22Rv1 (cell line): Measurements from ENCODE around the gene POLK.
A peak's percentile ranks its signal among the peaks of the same experiment; 100 is the strongest.

ENCODE experiments used
- H3K27ac ChIP-seq: fragments of 450-650 bp; 2 replicates; pipeline ENCODE4 v1.5.1; 2017
- CTCF ChIP-seq: fragments of 450-650 bp; IDR thresholded peaks from 2 replicates; pipeline ENCODE4 v1.5.1; 2017; ENCODE audit warnings: mild to moderate bottlenecking
- ZFX ChIP-seq: fragments of 450-650 bp; IDR thresholded peaks from 2 replicates; pipeline ENCODE4 v1.6.1; 2017; ENCODE audit warnings: antibody characterized with exemption, borderline replicate concordance

Gene POLK

DNA sequence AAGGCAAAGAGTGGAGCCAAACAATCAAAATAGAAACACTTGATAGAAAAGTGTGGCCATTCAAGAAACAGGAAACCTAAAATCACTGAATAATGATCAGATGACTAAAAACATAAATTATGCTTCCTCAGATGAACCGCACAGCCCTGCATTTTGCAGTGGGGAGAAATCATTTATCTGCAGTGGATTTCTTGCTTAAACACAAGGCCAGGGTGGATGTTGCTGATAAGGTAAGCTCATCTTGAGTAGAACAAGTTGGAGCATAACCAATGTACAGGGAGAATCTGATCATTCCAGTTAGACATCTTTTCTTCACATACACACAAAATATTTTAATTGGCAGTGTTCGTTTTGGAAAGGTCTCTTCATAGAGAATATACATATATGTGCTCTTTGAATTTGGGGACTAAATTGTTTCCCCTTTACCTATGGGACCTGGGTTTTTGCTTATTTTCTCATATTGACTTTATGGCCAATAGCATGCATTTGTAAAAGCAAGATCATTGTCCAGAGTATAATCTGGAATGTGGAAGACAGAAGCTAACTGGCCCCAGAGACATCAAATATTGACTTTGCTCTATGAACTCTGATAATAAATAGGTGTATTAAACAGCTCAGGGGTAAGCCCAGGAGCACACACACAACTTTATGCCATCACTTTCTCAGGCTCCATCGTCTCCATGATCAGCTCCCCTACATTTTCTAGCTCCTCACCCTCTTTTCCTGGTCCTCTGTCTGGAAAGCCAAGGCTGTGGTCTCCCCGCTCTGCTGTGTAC lies 108.7 kb downstream of the POLK start:
- TF ChIP-seq CTCF (no peak), ZFX (no peak)
- peak overlapping the region; percentile 75 for H3K27ac ChIP-seq

DNA sequence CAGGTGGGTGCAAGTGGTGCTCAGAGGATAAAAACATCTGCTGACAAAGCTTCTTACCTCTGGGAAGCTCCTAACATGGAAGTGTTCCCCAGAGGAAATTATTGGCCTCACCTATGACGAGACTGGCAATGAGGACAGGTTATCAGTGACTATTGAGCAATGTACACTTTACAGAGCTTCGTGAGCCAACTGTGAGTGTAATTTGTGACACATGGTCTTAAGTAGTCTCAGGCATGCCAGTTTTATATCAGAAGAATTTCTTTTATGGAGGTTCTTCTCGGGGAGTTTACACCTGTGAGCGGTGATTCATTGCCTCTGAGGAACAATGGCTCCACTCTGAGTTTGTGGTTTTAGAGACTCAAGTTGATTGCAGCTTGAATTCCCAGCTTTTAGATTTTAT lies 110.9 kb downstream of the POLK start:
- no peak for TF ChIP-seq CTCF
- H3K27ac ChIP-seq: no peak overlapping the region

GRCh38 chr5:75623846-75624245 lies 112.2 kb downstream of the POLK start:
- TF ChIP-seq ZFX: no peak
- H3K27ac ChIP-seq: no peak overlapping the region

DNA sequence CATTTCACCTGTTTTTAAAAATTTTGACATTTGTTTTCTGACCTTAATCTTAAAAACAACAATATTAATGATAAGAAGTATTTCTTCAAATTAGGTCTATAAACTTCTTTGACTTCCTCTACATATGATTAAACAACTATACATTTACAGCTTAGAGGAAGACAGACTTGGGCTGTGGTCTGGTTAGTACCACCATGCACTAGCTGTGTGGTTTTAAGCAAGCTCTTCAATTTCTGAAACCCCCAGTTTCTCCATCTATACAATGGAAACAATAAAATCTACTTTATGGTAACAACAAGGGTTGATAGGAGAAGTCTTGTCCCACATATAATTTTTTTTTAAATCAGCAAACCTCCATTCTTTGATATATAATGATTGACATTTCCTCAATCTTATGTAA lies 115.3 kb downstream of the POLK start:
- no peak for TF ChIP-seq CTCF
- TF ChIP-seq ZFX: no peak

GRCh38 chr5:75627801-75628200 lies 116.1 kb downstream of the POLK start:
- H3K27ac ChIP-seq: no peak overlapping the region
- TF ChIP-seq ZFX (no peak), CTCF (no peak)

More for the DNA sequence above, 115.3 kb downstream of the POLK start:
- H3K27ac ChIP-seq: no peak overlapping the region

- TF ChIP-seq CTCF: no peak
- TF ChIP-seq ZFX: no peak
- no peak overlapping the region for H3K27ac ChIP-seq
Measured at GRCh38 chr5:75630875-75631274, 119.2 kb downstream of the POLK start.

DNA sequence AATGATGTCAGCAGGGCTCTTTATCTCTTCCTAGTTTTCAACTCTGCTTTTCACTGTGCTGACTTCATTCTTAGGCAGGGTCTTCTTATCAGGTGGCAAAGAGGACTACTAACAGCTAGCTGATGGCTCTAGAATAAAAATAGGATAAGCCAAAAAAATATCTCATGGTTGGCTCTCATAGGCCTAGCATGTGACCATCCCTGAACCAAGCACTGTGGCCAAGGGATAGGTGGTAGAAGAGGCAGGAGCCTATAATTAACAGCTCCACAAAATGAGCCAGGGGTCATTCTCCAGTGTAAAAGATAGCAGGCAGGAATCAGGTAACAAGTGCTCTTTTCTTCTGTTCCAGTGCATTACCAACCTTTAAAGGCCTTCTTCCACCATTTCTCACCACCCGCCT lies 120.6 kb downstream of the POLK start:
- no peak overlapping the region for H3K27ac ChIP-seq
- TF ChIP-seq ZFX (no peak), CTCF (no peak)

GRCh38 chr5:75637949-75638348 lies 126.3 kb downstream of the POLK start:
- no peak for TF ChIP-seq CTCF
- no peak for TF ChIP-seq ZFX
- no peak overlapping the region for H3K27ac ChIP-seq
